22Rv1 (cell line): ENCODE data around the gene ORM1.

Experiments
- CTCF ChIP-seq: fragments of 450-650 bp; IDR thresholded peaks from 2 replicates; pipeline ENCODE4 v1.5.1; 2017; ENCODE audit warnings: mild to moderate bottlenecking
- ZFX ChIP-seq: fragments of 450-650 bp; IDR thresholded peaks from 2 replicates; pipeline ENCODE4 v1.6.1; 2017; ENCODE audit warnings: antibody characterized with exemption, borderline replicate concordance

GRCh38 chr9:114285166-114285867 is 37.6 kb upstream of the ORM1 start:
- TF ChIP-seq CTCF (no peak), ZFX (no peak)
